Endodermal cell (in vitro differentiated cells): Measurements from ENCODE around the gene HCFC1. TPM values are rescaled to one million over a fixed set of nuclear protein-coding genes. Genes with fewer than 3 reads are reported as not detected.

ENCODE experiments used
- DNase-seq: peaks from one replicate; pipeline ENCODE4 v3.0.0-alpha.2; 2017
- H3K27ac ChIP-seq: 2 replicates; pipeline ENCODE4 v1.5.1; 2013; ENCODE audit warnings: mild to moderate bottlenecking, low read depth, low read length, moderate library complexity
- H3K27me3 ChIP-seq: 2 replicates; pipeline ENCODE4 v1.6.1; 2013; ENCODE audit warnings: mild to moderate bottlenecking, low read length, moderate library complexity; ENCODE audit not compliant: insufficient read depth, control insufficient read depth, poor library complexity, severe bottlenecking
- H3K36me3 ChIP-seq: 2 replicates; pipeline ENCODE4 v1.7.0; 2013; ENCODE audit warnings: mild to moderate bottlenecking, low read length, moderate library complexity; ENCODE audit not compliant: control insufficient read depth, insufficient read depth
- H3K4me1 ChIP-seq: one replicate; pipeline ENCODE4 v1.7.0; 2013; ENCODE audit warnings: low read length; ENCODE audit not compliant: control insufficient read depth, insufficient read depth
- H3K4me3 ChIP-seq: 2 replicates; pipeline ENCODE4 v1.5.1; 2013; ENCODE audit warnings: mild to moderate bottlenecking, low read length, moderate library complexity
- H3K9ac ChIP-seq: 2 replicates; pipeline ENCODE4 v1.6.1; 2013; ENCODE audit warnings: mild to moderate bottlenecking, low read length, moderate library complexity; ENCODE audit not compliant: poor library complexity, severe bottlenecking; ENCODE audit errors: extremely low read depth
- H3K9me3 ChIP-seq: 2 replicates; pipeline ENCODE4 v1.6.1; 2013; ENCODE audit warnings: mild to moderate bottlenecking, low read length, moderate library complexity; ENCODE audit not compliant: control insufficient read depth
- H3K27ac Mint-ChIP-seq: 2 replicates; pipeline ENCODE4 v1.8.0; 2020; ENCODE audit warnings: mixed read lengths
- H3K27me3 Mint-ChIP-seq: 2 replicates; pipeline ENCODE4 v1.8.0; 2021; ENCODE audit warnings: mild to moderate bottlenecking, mixed read lengths; ENCODE audit not compliant: insufficient read depth
- H3K36me3 Mint-ChIP-seq: 2 replicates; pipeline ENCODE4 v1.8.0; 2020; ENCODE audit warnings: low read depth, mixed read lengths
- H3K4me1 Mint-ChIP-seq: 2 replicates; pipeline ENCODE4 v1.8.0; 2020; ENCODE audit warnings: mixed read lengths
- H3K4me3 Mint-ChIP-seq: 2 replicates; pipeline ENCODE4 v1.8.0; 2020; ENCODE audit warnings: mild to moderate bottlenecking, moderate library complexity, mixed read lengths
- H3K9me3 Mint-ChIP-seq: 2 replicates; pipeline ENCODE4 v1.8.0; 2020; ENCODE audit warnings: mild to moderate bottlenecking, mixed read lengths
- whole genome bisulfite sequencing, 2 experiments: methylation state at CpG; one replicate each; pipeline versions ENCODE4 v1.1.5 to v1.1.7; 2013; ENCODE audit warnings: missing lambda C conversion rate in 2 of 2, mixed read lengths in 1 of 2; ENCODE audit not compliant: insufficient coverage in 1 of 2, insufficient read length in 1 of 2; 5-methylcytosine and 5-hydroxymethylcytosine counted together
- total RNA-seq, 2 donors: library from RNA; stranded (reverse); fragmentation: NEBNext Ultra II Directional in 1 of 2; extraction: Animal tissue kit (Norgen Biotek cat#: 25700) in 1 of 2; gene quantifications; 2 replicates in 1 of 2; 3 replicates in 1 of 2; pipeline ENCODE4 v1.2.1, GENCODE V29; 2021
- TF ChIP-seq, protein P1 (sequence below): fragments of 200-600 bp; sonication (generic); conservative IDR thresholded peaks from 2 replicates; pipeline ENCODE4 v1.5.0; 2021; ENCODE audit warnings: antibody characterized with exemption, mild to moderate bottlenecking

HCFC1 gene
- total RNA-seq, 2 donors from 2014 or later = 93.4 to 112 TPM

GRCh38 chrX:153920546-153920945, 51.1 kb downstream of the HCFC1 start:
- Mint-ChIP-seq H3K36me3 (peaks cover 32% of the 10 kb centered on the region), H3K27me3 (no peaks in the 10 kb centered on the region), H3K4me3 (no peak overlapping the region), H3K27ac (no peak overlapping the region), H3K9me3 (peaks cover 77% of the 10 kb centered on the region), H3K4me1 (peaks cover 4% of the 10 kb centered on the region)
- peak; percentile 22 for DNase-seq
- TF ChIP-seq, protein P1, sequence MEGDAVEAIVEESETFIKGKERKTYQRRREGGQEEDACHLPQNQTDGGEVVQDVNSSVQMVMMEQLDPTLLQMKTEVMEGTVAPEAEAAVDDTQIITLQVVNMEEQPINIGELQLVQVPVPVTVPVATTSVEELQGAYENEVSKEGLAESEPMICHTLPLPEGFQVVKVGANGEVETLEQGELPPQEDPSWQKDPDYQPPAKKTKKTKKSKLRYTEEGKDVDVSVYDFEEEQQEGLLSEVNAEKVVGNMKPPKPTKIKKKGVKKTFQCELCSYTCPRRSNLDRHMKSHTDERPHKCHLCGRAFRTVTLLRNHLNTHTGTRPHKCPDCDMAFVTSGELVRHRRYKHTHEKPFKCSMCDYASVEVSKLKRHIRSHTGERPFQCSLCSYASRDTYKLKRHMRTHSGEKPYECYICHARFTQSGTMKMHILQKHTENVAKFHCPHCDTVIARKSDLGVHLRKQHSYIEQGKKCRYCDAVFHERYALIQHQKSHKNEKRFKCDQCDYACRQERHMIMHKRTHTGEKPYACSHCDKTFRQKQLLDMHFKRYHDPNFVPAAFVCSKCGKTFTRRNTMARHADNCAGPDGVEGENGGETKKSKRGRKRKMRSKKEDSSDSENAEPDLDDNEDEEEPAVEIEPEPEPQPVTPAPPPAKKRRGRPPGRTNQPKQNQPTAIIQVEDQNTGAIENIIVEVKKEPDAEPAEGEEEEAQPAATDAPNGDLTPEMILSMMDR = no peak
- Histone ChIP-seq H3K4me3 (no peak overlapping the region), H3K9ac (no peak overlapping the region), H3K9me3 (no peaks in the 10 kb centered on the region), H3K36me3 (no peaks in the 10 kb centered on the region), H3K27ac (no peak overlapping the region), H3K27me3 (no peaks in the 10 kb centered on the region), H3K4me1 (no peaks in the 10 kb centered on the region)
- WGBS, 2 experiments = 98% methylated on average over 13 of the region's 14 CpGs; no CpG with 5 or more reads in 1 of the 2 experiments

DNA sequence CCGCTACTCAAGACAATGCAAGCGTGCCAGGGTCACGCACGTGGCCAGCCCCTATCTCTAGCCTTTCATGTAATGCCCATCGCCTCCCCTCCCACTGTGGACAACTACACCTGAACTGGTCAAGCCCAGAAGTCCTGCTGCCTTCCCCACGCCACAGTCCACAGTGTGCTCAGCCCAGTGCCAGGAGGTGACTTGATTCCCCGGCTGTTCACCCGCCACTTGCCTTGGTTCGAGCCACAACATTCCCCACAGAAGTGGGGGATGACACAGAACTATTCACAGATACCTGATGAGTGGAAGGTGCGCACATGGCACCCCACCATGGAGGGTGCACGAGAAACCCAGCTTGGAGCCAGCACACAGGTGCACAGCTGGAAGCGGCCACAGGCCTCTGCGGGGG, 52.3 kb downstream of the HCFC1 start:
- peaks cover 4% of the 10 kb centered on the region for H3K4me1 Mint-ChIP-seq
- H3K9me3 Mint-ChIP-seq = peaks cover 73% of the 10 kb centered on the region
- no peaks in the 10 kb centered on the region for H3K27me3 Mint-ChIP-seq
- Histone ChIP-seq H3K9ac (no peak overlapping the region), H3K27ac (no peak overlapping the region), H3K4me3 (no peak overlapping the region), H3K4me1 (no peaks in the 10 kb centered on the region), H3K27me3 (no peaks in the 10 kb centered on the region), H3K9me3 (no peaks in the 10 kb centered on the region), H3K36me3 (no peaks in the 10 kb centered on the region)
- peaks cover 37% of the 10 kb centered on the region for H3K36me3 Mint-ChIP-seq
- TF ChIP-seq, protein P1 = no peak
- no peak overlapping the region for H3K4me3 Mint-ChIP-seq
- WGBS, 2 experiments = 90 to 98% methylated on average over 4 to 13 of the region's 13 CpGs
- no peak for DNase-seq
- no peak overlapping the region for H3K27ac Mint-ChIP-seq

GRCh38 chrX:153917869-153918268, 53.7 kb downstream of the HCFC1 start:
- Mint-ChIP-seq H3K36me3 (peaks cover 40% of the 10 kb centered on the region), H3K27ac (no peak overlapping the region), H3K4me3 (no peak overlapping the region), H3K27me3 (no peaks in the 10 kb centered on the region), H3K4me1 (peaks cover 4% of the 10 kb centered on the region), H3K9me3 (peaks cover 67% of the 10 kb centered on the region)
- H3K27me3 ChIP-seq = no peaks in the 10 kb centered on the region
- DNase-seq = no peak
- no peaks in the 10 kb centered on the region for H3K36me3 ChIP-seq
- H3K27ac ChIP-seq = no peak overlapping the region
- 90 to 93% methylated on average over 2 to 6 of the region's 6 CpGs for WGBS, 2 experiments
- no peak overlapping the region for H3K9ac ChIP-seq
- no peak overlapping the region for H3K4me3 ChIP-seq
- TF ChIP-seq, protein P1 = no peak
- H3K4me1 ChIP-seq = no peaks in the 10 kb centered on the region
- H3K9me3 ChIP-seq = no peaks in the 10 kb centered on the region
